Keratinocyte (primary cell): ENCODE results near the gene C1orf52. TPM values are rescaled to one million over a fixed set of nuclear protein-coding genes. Genes with fewer than 3 reads are reported as not detected.
A peak's percentile ranks its signal among the peaks of the same experiment; 100 is the strongest.

Experiments used
- DNase-seq: peaks from one replicate; pipeline ENCODE4 v3.0.0-alpha.2; 2011; ENCODE audit warnings: low read depth, missing footprints, low spot score
- FAIRE-seq: peaks from 2 replicates; lab custom pipeline; 2011; peaks lifted over from hg19 to GRCh38; lab: Jason Lieb, UNC
- H2AFZ ChIP-seq: 2 replicates; pipeline ENCODE4 v1.6.0; 2012; ENCODE audit warnings: low read length, control low read depth, inconsistent platforms; ENCODE audit not compliant: control insufficient read depth
- H3K27ac ChIP-seq: 2 replicates; pipeline ENCODE4 v1.5.1; 2011; ENCODE audit warnings: low read length; ENCODE audit not compliant: control insufficient read depth, insufficient read depth
- H3K27me3 ChIP-seq: 3 replicates; pipeline ENCODE4 v1.6.0; 2011; ENCODE audit warnings: low read length; ENCODE audit not compliant: control insufficient read depth, insufficient read depth; ENCODE audit errors: extremely low read depth
- H3K36me3 ChIP-seq, 2 experiments: 2 replicates in 1 of 2; 3 replicates in 1 of 2; pipeline ENCODE4 v1.5.1; 2011; ENCODE audit warnings: low read length in 2 of 2, mild to moderate bottlenecking in 1 of 2; ENCODE audit not compliant: control insufficient read depth in 2 of 2, insufficient read depth in 2 of 2; ENCODE audit errors: extremely low read depth in 1 of 2
- H3K4me1 ChIP-seq: 3 replicates; pipeline ENCODE4 v1.5.1; 2011; ENCODE audit warnings: low read length; ENCODE audit not compliant: control insufficient read depth, insufficient read depth; ENCODE audit errors: extremely low read depth
- H3K4me2 ChIP-seq: 3 replicates; pipeline ENCODE4 v1.6.0; 2011; ENCODE audit warnings: low read depth, low read length; ENCODE audit not compliant: control insufficient read depth, insufficient read depth; ENCODE audit errors: extremely low read depth
- H3K4me3 ChIP-seq, 3 experiments: fragments of 200-600 bp in 1 of 3; sonication (generic) in 1 of 3; 2 replicates in 2 of 3; 3 replicates in 1 of 3; pipeline ENCODE4 v1.5.1; 2011 to 2016; ENCODE audit warnings: low read length in 3 of 3, mild to moderate bottlenecking in 3 of 3, control low read depth in 2 of 3, inconsistent platforms in 1 of 3, low read depth in 1 of 3, mixed read lengths in 1 of 3, mixed run types in 1 of 3, moderate library complexity in 1 of 3; ENCODE audit not compliant: control insufficient read depth in 2 of 3, insufficient read depth in 2 of 3; ENCODE audit errors: extremely low read depth in 1 of 3
- H3K79me2 ChIP-seq: 2 replicates; pipeline ENCODE4 v1.6.0; 2012; ENCODE audit warnings: low read length; ENCODE audit not compliant: control insufficient read depth, insufficient read depth
- H3K9ac ChIP-seq: 3 replicates; pipeline ENCODE4 v1.6.0; 2011; ENCODE audit warnings: low read length; ENCODE audit not compliant: control insufficient read depth, insufficient read depth; ENCODE audit errors: extremely low read depth
- H3K9me1 ChIP-seq: 3 replicates; pipeline ENCODE4 v1.6.0; 2011; ENCODE audit warnings: low read length; ENCODE audit not compliant: control insufficient read depth, insufficient read depth; ENCODE audit errors: extremely low read depth
- H3K9me3 ChIP-seq: 2 replicates; pipeline ENCODE4 v1.5.1; 2012; ENCODE audit warnings: low read depth, low read length; ENCODE audit not compliant: control insufficient read depth
- H4K20me1 ChIP-seq: 3 replicates; pipeline ENCODE4 v1.6.0; 2011; ENCODE audit warnings: low read length; ENCODE audit not compliant: control insufficient read depth, insufficient read depth; ENCODE audit errors: extremely low read depth
- EZH2 ChIP-seq: IDR thresholded peaks from one replicate; pipeline ENCODE4 v1.6.1; 2012; ENCODE audit warnings: inconsistent platforms, mild to moderate bottlenecking, low read length, moderate library complexity
- dilution Hi-C: fragments of 300-500 bp; cut with MboI; formaldehyde crosslinking; loops from one replicate; pipeline ENCODE4 v1.7.0; 2020; ENCODE audit warnings: low sequenced_read_pairs; ENCODE audit not compliant: extremely low pct_ligation_motif_present
- polyA plus RNA-seq, 5 experiments: library from polyadenylated mRNA; depleted of rRNA in 3 of 5; stranded (reverse) in 3 of 5; stranded (forward) in 1 of 5; unstranded in 1 of 5; fragments of >200 nt; gene quantifications; 1 replicate in 1 of 5; 2 replicates in 3 of 5; 3 replicates in 1 of 5; pipeline versions ENCODE4 v1.2.1 to v1.2.3, GENCODE V29; 2011 to 2012; ENCODE audit warnings: missing spikeins in 2 of 5, low read depth in 1 of 5, low replicate concordance in 1 of 5
- TF ChIP-seq, protein P1 (sequence below), 3 experiments: IDR thresholded peaks in 1 of 3; conservative IDR thresholded peaks in 1 of 3; optimal IDR thresholded peaks in 1 of 3; 2 replicates in 2 of 3; 3 replicates in 1 of 3; pipeline versions ENCODE3 to v1.5.1; 2011; ENCODE audit warnings: low read length in 3 of 3, mild to moderate bottlenecking in 3 of 3, moderate library complexity in 2 of 3, control low read depth in 1 of 3, inconsistent platforms in 1 of 3; ENCODE audit not compliant: insufficient read depth in 2 of 3; ENCODE audit errors: extremely low read depth in 1 of 3

The C1orf52 gene
- polyA plus RNA-seq, 1 donor (not counting 4 experiments of a cell fraction or from before 2014, with no cell fraction given), result 27.3 TPM

DNA sequence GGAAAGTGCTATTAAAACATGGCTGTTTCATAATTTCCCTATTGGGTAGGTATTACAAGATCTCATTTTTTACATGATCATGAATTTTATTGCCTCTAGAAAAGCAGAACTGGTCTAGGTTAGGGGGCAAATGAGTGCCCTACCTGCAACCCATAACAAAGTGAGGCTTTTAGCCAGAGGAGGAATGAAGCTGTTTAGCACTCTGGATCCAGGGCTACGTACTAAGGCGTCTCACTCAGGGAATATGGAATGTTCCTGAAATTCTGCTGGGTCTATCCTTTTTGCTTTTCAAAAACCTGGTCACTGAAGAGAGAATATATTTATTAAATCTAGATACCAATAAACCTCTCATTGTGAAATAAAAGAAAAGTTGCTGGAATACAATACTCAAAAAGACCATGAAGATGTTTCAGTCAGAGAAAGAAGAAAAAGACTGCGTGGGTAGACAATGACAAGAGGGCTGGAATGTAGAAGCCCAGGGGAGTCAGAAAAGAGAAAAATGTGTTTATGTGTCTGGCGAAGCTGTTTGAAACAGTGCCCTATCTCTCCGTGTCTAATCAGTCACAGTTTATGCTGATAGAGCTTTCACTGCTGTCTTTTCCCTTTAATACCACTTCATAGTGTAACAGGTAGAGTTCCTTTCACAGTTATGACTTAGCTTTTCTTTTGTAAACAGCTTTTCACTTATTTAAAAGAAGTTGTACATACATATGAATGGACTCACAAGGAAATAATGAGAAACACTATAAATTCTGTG lies 33.7 kb downstream of the C1orf52 start:
- TF ChIP-seq EZH2, result no peak
- TF ChIP-seq, protein P1, sequence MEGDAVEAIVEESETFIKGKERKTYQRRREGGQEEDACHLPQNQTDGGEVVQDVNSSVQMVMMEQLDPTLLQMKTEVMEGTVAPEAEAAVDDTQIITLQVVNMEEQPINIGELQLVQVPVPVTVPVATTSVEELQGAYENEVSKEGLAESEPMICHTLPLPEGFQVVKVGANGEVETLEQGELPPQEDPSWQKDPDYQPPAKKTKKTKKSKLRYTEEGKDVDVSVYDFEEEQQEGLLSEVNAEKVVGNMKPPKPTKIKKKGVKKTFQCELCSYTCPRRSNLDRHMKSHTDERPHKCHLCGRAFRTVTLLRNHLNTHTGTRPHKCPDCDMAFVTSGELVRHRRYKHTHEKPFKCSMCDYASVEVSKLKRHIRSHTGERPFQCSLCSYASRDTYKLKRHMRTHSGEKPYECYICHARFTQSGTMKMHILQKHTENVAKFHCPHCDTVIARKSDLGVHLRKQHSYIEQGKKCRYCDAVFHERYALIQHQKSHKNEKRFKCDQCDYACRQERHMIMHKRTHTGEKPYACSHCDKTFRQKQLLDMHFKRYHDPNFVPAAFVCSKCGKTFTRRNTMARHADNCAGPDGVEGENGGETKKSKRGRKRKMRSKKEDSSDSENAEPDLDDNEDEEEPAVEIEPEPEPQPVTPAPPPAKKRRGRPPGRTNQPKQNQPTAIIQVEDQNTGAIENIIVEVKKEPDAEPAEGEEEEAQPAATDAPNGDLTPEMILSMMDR (optimal IDR thresholded peaks at IDR 0.05 in 1 of 3, IDR thresholded peaks at IDR 0.05 in 1 of 3, conservative IDR thresholded peaks at IDR 0.05 in 1 of 3; ENCODE audit: extremely low read depth in 1 of 3, insufficient read depth in 2 of 3, low read length in 3 of 3), result no peak
- Histone ChIP-seq H3K27me3 (no peaks in the 10 kb centered on the region), H2AFZ (peak overlapping the region; percentile 31)

DNA sequence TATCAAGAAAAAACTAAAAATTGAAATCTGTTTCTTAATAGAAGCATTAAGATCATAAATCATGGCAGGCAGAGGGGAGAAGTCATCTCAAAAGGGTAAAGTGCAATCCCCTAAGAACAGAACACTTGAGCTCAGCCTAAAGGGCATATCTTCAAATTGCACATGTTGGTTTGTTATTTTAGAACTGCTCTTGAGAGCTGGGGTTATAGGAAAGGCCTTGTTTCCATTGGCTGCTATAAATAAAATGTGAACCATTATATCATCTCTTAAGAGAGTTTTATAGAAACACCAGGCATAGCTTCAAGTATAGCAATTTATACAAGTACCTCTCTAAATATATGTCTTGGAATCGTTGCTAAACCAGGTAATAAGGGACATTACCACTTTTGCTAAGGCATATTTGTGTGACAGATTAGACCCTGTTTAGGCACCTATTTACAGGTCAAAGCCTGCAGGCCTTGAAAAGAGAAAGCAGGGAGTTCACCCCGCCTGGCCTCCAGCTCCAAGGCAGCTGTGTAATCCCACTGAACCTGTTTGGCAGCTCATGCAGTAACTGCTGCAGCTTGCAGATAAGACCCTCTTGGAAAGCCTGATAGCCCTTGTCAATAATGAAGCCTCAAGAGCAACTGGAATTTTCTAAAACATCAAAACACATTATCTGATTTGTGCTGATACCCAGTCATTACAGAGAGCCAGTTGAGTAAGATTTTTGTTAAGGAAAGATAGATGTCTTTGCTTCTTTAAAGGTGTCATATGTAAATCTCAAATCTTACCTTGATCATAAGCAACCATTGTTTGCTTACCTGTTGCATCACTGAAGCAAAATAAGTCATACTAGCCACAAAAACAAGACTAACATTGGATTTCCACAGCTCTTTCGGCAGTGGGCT lies 34.5 kb downstream of the C1orf52 start:
- no peak overlapping the region for H2AFZ ChIP-seq
- TF ChIP-seq, protein P1 (optimal IDR thresholded peaks at IDR 0.05 in 1 of 3, IDR thresholded peaks at IDR 0.05 in 1 of 3, conservative IDR thresholded peaks at IDR 0.05 in 1 of 3; ENCODE audit: extremely low read depth in 1 of 3, insufficient read depth in 2 of 3, low read length in 3 of 3), result no peak
- TF ChIP-seq EZH2, result no peak
- no peaks in the 10 kb centered on the region for H3K9me3 ChIP-seq
- H3K4me3 ChIP-seq, result no peak overlapping the region
- peak; percentile 71 for FAIRE-seq
- no peak for DNase-seq
- no peak overlapping the region for H3K9ac ChIP-seq
- peak overlapping the region; percentile 16 for H3K4me2 ChIP-seq
- H4K20me1 ChIP-seq, result no peaks in the 10 kb centered on the region
- H3K4me1 ChIP-seq, result peaks cover 18% of the 10 kb centered on the region
- H3K27me3 ChIP-seq, result no peaks in the 10 kb centered on the region
- no peaks in the 10 kb centered on the region for H3K79me2 ChIP-seq
- H3K9me1 ChIP-seq, result no peaks in the 10 kb centered on the region
- H3K27ac ChIP-seq, result no peak overlapping the region
- dilution Hi-C loops, result no loop called here
- H3K36me3 ChIP-seq, result no peaks in the 10 kb centered on the region

More for the DNA sequence above, 33.7 kb downstream of the C1orf52 start:
- dilution Hi-C loops, result no loop called here
- Histone ChIP-seq H4K20me1 (no peaks in the 10 kb centered on the region), H3K27ac (no peak overlapping the region), H3K4me2 (peak overlapping the region; percentile 16), H3K4me1 (peaks cover 18% of the 10 kb centered on the region), H3K9me1 (no peaks in the 10 kb centered on the region), H3K9ac (no peak overlapping the region), H3K79me2 (no peaks in the 10 kb centered on the region), H3K9me3 (no peaks in the 10 kb centered on the region), H3K4me3 (no peak overlapping the region), H3K36me3 (no peaks in the 10 kb centered on the region)
- DNase-seq, result no peak
- FAIRE-seq, result peak; percentile 32
